Prostate gland (tissue), 2 donors: ENCODE measurements around the gene HOXA1. TPM values are rescaled to one million over a fixed set of nuclear protein-coding genes. Genes with fewer than 3 reads are reported as not detected.

ENCODE experiments used
- DNase-seq: peaks from one replicate; pipeline ENCODE4 v3.0.0-alpha.2; 2019; ENCODE audit warnings: low spot score
- H3K27ac ChIP-seq, 2 donors: fragments of 200-600 bp; sonication (generic); 2 replicates each; pipeline ENCODE4 v1.5.1; 2017 to 2019
- H3K27me3 ChIP-seq: fragments of 200-600 bp; sonication (generic); replicated peaks from 2 replicates; pipeline ENCODE4 v1.5.1; 2019; ENCODE audit not compliant: insufficient read depth
- H3K36me3 ChIP-seq, 2 donors: fragments of 200-600 bp; sonication (generic); 1 replicate in 1 of 2; 2 replicates in 1 of 2; pipeline versions ENCODE4 v1.5.1 to v1.8.1; 2017 to 2019
- H3K4me1 ChIP-seq: fragments of 200-600 bp; sonication (generic); replicated peaks from 2 replicates; pipeline ENCODE4 v1.5.1; 2019
- H3K4me3 ChIP-seq, 2 donors: fragments of 200-600 bp; sonication (generic); 2 replicates each; pipeline ENCODE4 v1.5.1; 2017 to 2019
- H3K9me3 ChIP-seq: fragments of 200-600 bp; sonication (generic); 2 replicates; pipeline ENCODE4 v1.5.1; 2017
- POLR2A ChIP-seq: fragments of 450-650 bp; IDR thresholded peaks from one replicate; pipeline ENCODE4 v1.6.1; 2016; ENCODE audit warnings: antibody characterized with exemption, mild to moderate bottlenecking
- POLR2AphosphoS5 ChIP-seq: sonication (generic); formaldehyde crosslinking; IDR thresholded peaks from one replicate; pipeline ENCODE4 v1.6.1; 2017; ENCODE audit warnings: antibody characterized with exemption
- WGBS: methylation state at CpG from one replicate; pipeline ENCODE4 v1.1.5; 2018; 5-methylcytosine and 5-hydroxymethylcytosine counted together
- intact Hi-C: fragments of 100-400 bp; cut with DNase I; formaldehyde crosslinking; loops from one replicate; pipeline ENCODE4 v1.14.2; 2022
- total RNA-seq, 2 donors: library from RNA; depleted of rRNA; stranded (reverse); fragments of >200 nt; gene quantifications; one replicate each; pipeline ENCODE4 v1.1.0, GENCODE V29; 2016
- TF ChIP-seq, protein P1 (sequence below), 4 experiments: fragments of 200-600 bp in 2 of 4; fragments of 450-650 bp in 2 of 4; sonication (generic) in 2 of 4; IDR thresholded peaks; 1 replicate in 3 of 4; 2 replicates in 1 of 4; pipeline ENCODE4 v1.5.1; 2016 to 2019; ENCODE audit warnings: antibody characterized with exemption in 4 of 4, mild to moderate bottlenecking in 2 of 4, moderate library complexity in 2 of 4

Gene HOXA1
- total RNA-seq, 2 donors from 2014 or later, result 2.1 TPM; not detected in 1

DNA sequence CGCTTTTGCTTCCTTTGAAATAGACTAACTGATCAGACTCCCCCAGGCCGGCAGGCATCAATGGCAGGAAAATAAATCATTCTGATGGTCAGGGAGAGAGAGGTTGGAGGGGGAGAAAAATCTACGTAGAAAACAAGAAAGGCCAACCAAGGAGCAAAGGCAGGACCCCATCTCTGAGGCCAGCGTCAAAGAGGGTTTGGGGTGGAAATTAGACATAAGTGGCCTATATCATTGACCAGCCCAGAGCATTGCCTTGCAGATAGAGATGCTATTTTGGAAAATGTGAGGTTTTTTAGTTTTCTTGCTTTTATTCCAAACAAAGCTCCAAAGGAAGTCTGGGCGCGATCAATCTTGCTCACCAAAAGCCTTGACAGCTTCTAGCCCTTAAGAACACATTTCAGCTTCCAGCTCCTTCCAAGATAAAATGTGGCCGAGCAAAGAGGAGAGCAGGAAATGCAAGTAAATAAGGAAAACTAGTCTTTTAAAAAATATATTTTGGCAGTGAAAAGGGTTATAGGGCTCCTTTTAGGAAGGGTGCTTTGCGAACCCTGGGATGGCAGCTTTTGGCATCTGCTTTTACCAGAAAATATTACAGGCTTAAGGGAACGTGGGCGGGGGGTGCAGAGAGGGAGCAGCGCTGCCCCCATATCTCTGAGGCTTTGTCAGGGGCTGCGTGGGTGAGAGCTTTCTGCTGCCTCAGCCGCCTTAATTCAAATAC, 8.7 kb upstream of the HOXA1 start:
- no peaks in the 10 kb centered on the region for H3K9me3 ChIP-seq
- no peak for TF ChIP-seq POLR2A
- TF ChIP-seq POLR2AphosphoS5, result no peak
- TF ChIP-seq, protein P1, sequence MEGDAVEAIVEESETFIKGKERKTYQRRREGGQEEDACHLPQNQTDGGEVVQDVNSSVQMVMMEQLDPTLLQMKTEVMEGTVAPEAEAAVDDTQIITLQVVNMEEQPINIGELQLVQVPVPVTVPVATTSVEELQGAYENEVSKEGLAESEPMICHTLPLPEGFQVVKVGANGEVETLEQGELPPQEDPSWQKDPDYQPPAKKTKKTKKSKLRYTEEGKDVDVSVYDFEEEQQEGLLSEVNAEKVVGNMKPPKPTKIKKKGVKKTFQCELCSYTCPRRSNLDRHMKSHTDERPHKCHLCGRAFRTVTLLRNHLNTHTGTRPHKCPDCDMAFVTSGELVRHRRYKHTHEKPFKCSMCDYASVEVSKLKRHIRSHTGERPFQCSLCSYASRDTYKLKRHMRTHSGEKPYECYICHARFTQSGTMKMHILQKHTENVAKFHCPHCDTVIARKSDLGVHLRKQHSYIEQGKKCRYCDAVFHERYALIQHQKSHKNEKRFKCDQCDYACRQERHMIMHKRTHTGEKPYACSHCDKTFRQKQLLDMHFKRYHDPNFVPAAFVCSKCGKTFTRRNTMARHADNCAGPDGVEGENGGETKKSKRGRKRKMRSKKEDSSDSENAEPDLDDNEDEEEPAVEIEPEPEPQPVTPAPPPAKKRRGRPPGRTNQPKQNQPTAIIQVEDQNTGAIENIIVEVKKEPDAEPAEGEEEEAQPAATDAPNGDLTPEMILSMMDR (IDR thresholded peaks at IDR 0.05), result no peak
- no peak overlapping the region for H3K27ac ChIP-seq
- intact Hi-C loops, result no loop called here
- no peak for DNase-seq
- no peak overlapping the region for H3K4me3 ChIP-seq
- H3K27me3 ChIP-seq, result no peaks in the 10 kb centered on the region
- no peaks in the 10 kb centered on the region for H3K4me1 ChIP-seq
- H3K36me3 ChIP-seq, result no peaks in the 10 kb centered on the region
- 85% methylated on average over 13 of the region's 13 CpGs for WGBS

DNA sequence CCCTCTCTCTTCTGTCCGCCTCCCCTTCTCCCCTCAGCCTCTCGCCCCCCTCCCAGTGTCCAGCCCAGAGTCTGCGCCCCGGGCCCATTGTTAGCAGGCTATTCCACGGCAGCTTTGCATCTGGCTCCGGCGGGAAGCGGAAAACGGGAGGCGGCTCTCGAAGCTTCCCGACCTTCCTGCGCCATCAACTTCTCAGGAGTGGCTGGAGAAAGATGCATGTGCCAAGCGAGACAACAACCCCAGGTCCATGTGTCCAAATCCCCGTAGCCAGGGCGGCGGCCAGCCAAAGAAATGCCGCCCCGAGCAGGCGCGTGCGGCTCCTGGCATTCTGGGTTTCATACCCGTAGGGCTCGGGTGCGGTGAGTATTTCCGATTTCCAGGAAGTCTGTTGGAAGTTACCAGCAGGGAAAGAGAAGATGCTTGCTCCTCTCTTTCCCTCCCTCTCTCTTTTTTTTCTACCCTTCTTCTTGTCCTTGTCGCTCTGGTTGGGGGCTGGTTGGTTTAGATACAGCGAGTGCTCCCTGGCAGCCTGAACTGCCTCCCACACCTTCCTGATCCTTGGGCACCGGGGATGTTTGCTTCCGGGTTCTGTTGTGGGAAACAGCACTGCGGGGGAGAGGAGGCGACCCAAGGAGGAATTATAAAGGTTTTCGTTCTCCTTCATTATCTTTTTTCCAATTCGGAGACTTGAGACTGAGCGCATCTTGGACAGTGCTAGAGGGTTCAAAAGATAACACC, 7.9 kb upstream of the HOXA1 start:
- Histone ChIP-seq H3K27me3 (no peaks in the 10 kb centered on the region), H3K27ac (no peak overlapping the region)

DNA sequence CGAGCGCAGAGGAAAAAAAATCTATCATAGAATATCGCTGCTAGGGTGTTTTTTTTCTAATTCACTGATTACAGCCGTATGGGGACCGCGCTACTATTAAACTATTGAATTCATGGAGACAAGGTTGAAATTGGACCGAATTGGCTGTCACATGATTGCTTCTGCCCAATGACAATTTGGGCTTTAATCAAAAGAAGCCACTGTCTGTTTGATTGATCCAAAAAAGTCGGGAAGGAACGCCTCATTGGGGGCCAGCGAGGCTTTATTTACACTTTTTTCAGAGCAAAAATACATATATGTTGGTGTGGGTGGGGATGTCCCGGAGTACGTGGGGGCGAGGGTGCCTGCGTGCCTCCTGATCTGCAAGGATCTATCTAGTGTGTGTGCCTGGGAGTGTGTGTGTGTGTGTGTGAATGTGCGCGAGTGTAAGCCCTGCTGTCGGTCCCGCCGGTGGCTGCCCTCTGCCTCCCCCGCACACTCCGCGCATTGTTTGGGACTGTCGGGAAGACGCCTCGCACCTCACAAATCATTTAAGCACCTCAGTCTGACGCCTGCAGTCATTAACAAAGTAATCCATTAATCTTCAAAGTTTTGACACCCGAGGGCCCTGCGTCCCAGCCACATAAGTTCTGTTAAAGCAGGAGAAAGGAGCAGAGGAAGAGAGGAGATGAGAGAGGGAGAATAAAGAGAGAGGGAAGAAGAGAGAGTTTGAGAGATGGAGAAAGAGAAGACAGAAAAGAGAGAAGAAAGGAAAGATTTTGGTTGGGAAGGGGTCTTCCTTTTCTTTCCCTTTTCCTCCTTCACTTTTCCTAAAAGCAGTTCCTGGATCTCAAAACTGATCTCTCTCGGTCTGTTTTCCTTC, 7.0 kb upstream of the HOXA1 start, which contains the start of gene HOXA2:
Gene HOXA2, minus strand, starts transcription at position 103 of the 862 bp plus-strand sequence. CDS start 183 bp downstream, outside the sequence.
- H3K4me1 ChIP-seq, result peaks cover 3% of the 10 kb centered on the region
- no peaks in the 10 kb centered on the region for H3K9me3 ChIP-seq
- H3K4me3 ChIP-seq, result no peak within 1 kb of the TSS
- DNase-seq, result no peak
- H3K36me3 ChIP-seq, result no peaks in the 10 kb centered on the region
- TF ChIP-seq POLR2AphosphoS5, result no peak
- no peak for TF ChIP-seq POLR2A
- TF ChIP-seq, protein P1 (IDR thresholded peaks at IDR 0.05), result no peak
- 64% methylated on average over 29 of the region's 29 CpGs for WGBS
- H3K27ac ChIP-seq, result no peak within 1 kb of the TSS
- H3K27me3 ChIP-seq, result no peaks in the 10 kb centered on the region
- intact Hi-C loops, result no loop called here

More for the DNA sequence above, 7.9 kb upstream of the HOXA1 start:
- H3K4me1 ChIP-seq, result no peaks in the 10 kb centered on the region
- H3K36me3 ChIP-seq, result no peaks in the 10 kb centered on the region
- no peak overlapping the region for H3K4me3 ChIP-seq
- intact Hi-C loops, result no loop called here
- no peak for TF ChIP-seq POLR2A
- TF ChIP-seq, protein P1 (IDR thresholded peaks at IDR 0.05), result no peak
- TF ChIP-seq POLR2AphosphoS5, result no peak
- H3K9me3 ChIP-seq, result no peaks in the 10 kb centered on the region
- DNase-seq, result no peak
- 84% methylated on average over 35 of the region's 35 CpGs for WGBS

DNA sequence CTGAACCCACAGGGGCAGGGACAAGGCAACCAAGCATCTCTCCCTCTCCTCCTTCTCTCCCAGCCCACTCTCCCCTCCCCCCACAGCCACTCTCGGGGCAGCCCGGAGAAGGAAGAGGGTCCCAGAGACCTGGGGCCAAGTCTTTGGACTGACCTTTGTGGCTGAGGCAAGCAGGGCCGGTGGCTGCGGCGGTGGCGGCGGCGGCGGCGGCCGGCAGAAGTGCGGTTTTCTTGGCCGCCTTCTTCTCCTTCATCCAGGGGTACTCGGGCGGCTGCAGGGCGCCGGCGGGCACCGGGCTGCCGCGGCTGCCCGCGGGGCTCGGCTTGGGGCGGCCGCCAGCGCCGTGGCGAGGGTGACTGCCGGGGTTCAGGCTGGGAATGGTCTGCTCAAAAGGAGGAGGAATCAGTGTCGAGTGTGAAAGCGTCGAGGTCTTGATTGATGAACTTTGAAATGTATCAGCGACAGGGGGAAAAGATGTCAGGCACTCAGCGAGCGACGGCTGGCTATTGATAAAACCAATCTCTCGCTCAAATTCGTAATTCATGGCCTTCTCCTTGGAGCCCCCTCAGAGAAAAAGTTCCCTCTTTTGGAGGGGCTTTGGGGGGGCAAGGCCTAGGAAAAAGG, 6.3 kb upstream of the HOXA1 start:
- intact Hi-C loops, result no loop called here
- H3K27me3 ChIP-seq, result no peaks in the 10 kb centered on the region

More for the DNA sequence above, 6.3 kb upstream of the HOXA1 start:
- Histone ChIP-seq H3K36me3 (no peaks in the 10 kb centered on the region), H3K9me3 (no peaks in the 10 kb centered on the region), H3K4me1 (peaks cover 5% of the 10 kb centered on the region), H3K27ac (no peak overlapping the region), H3K4me3 (no peak overlapping the region)
- 62% methylated on average over 39 of the region's 39 CpGs for WGBS
- no peak for TF ChIP-seq POLR2AphosphoS5
- no peak for TF ChIP-seq POLR2A
- TF ChIP-seq, protein P1 (IDR thresholded peaks at IDR 0.05), result no peak
- no peak for DNase-seq
